GM12865 (cell line): ENCODE results near the gene NDUFA12.

Experiments
- DNase-seq: peaks from one replicate; pipeline ENCODE4 v3.0.0; 2010; ENCODE audit warnings: low read depth
- H3K4me3 ChIP-seq: 2 replicates; pipeline ENCODE4 v1.5.1; 2011; ENCODE audit warnings: mild to moderate bottlenecking, low read depth, low read length, control low read depth
- CTCF ChIP-seq: IDR thresholded peaks from 2 replicates; pipeline ENCODE4 v1.5.1; 2011; ENCODE audit warnings: low read length, control low read depth, low read depth, inconsistent platforms; ENCODE audit not compliant: insufficient read depth; ENCODE audit errors: missing control alignments

Gene NDUFA12

GRCh38 chr12:94961256-94961824 is 42.2 kb downstream of the NDUFA12 start:
- TF ChIP-seq CTCF = no peak
- H3K4me3 ChIP-seq = no peak overlapping the region
- DNase-seq = no peak

GRCh38 chr12:94957006-94957405 is 46.5 kb downstream of the NDUFA12 start:
- no peak for DNase-seq
- no peak for TF ChIP-seq CTCF
- no peak overlapping the region for H3K4me3 ChIP-seq

GRCh38 chr12:94954948-94955592 is 48.4 kb downstream of the NDUFA12 start:
- DNase-seq = no peak
- TF ChIP-seq CTCF = no peak

GRCh38 chr12:94954029-94954685 is 49.3 kb downstream of the NDUFA12 start:
- no peak overlapping the region for H3K4me3 ChIP-seq
- TF ChIP-seq CTCF = no peak
- DNase-seq = no peak

More at GRCh38 chr12:94954948-94955592, 48.4 kb downstream of the NDUFA12 start:
- no peak overlapping the region for H3K4me3 ChIP-seq

GRCh38 chr12:94952325-94952724 is 51.2 kb downstream of the NDUFA12 start:
- TF ChIP-seq CTCF = no peak
- no peak overlapping the region for H3K4me3 ChIP-seq

GRCh38 chr12:94951071-94951934 is 52.2 kb downstream of the NDUFA12 start:
- no peak for DNase-seq
- no peak overlapping the region for H3K4me3 ChIP-seq
- no peak for TF ChIP-seq CTCF

More at GRCh38 chr12:94952325-94952724, 51.2 kb downstream of the NDUFA12 start:
- DNase-seq = no peak
